Fibroblast of pulmonary artery (primary cell): ENCODE measurements around the gene UBE2J1.
"Not testable (repeated sequence)": the region's sequence is repeated elsewhere in the genome, so short reads cannot be mapped to it uniquely, and the experiment has no call there.

Source experiments
- DNase-seq: peaks from one replicate; pipeline ENCODE4 v3.0.0-alpha.2; 2010; ENCODE audit warnings: low read depth
- H3K4me3 ChIP-seq: replicated peaks from 2 replicates; pipeline ENCODE4 v1.5.1; 2011; ENCODE audit warnings: low read depth, mild to moderate bottlenecking, control low read depth, low read length, moderate library complexity
- TF ChIP-seq, protein P1 (sequence below): IDR thresholded peaks from 2 replicates; pipeline ENCODE4 v1.5.1; 2011; ENCODE audit warnings: mild to moderate bottlenecking, control low read depth, low read length, inconsistent platforms; ENCODE audit errors: missing control alignments

UBE2J1 gene

DNA sequence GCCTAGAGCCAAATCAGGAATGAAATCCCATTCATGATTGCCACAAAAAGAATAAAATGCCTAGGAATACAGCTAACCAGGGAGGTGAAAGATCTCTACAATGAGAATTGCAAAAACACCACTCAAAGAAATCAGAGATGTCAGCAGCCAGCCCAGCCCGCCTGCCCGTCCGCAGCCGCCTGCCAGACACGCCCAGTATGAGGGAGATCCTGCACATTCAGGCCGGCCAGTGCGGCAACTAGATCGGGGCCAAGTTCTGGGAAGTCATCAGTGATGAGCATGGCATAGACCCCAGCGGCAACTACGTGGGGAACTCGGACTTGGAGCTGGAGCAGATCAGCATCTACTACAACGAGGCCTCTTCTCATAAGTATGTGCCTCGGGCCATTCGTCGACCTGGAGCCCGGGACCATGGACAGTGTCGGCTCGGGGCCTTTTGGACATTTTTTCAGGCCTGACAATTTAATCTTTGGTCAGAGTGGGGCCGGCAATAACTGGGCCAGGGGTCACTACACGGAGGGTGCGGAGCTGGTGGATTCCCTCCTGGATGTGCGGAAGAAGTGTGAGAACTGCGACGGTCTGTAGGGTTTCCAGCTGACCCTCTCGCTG is 50.8 kb downstream of the UBE2J1 start:
- TF ChIP-seq, protein P1, sequence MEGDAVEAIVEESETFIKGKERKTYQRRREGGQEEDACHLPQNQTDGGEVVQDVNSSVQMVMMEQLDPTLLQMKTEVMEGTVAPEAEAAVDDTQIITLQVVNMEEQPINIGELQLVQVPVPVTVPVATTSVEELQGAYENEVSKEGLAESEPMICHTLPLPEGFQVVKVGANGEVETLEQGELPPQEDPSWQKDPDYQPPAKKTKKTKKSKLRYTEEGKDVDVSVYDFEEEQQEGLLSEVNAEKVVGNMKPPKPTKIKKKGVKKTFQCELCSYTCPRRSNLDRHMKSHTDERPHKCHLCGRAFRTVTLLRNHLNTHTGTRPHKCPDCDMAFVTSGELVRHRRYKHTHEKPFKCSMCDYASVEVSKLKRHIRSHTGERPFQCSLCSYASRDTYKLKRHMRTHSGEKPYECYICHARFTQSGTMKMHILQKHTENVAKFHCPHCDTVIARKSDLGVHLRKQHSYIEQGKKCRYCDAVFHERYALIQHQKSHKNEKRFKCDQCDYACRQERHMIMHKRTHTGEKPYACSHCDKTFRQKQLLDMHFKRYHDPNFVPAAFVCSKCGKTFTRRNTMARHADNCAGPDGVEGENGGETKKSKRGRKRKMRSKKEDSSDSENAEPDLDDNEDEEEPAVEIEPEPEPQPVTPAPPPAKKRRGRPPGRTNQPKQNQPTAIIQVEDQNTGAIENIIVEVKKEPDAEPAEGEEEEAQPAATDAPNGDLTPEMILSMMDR = no peak
- DNase-seq = no peak
- H3K4me3 ChIP-seq = no peak overlapping the region

DNA sequence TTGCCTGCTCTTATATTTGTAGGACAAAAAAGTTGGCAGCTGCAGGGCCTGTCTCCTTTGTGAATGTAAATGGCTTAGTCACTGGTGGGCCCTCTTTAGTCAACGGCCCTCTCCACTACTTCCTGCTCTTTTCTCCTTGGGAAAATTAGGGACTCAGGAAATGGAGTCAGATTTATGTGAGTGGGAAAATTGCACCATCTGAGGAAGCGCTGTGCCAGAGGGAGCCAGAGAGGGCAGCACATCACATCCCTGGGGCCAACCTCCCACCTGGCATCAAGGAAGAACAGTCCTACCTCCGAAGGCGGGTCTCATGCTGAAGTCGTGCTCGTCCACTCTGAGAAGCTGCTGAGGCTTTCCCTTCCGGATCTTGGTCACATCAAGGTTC is 53.1 kb downstream of the UBE2J1 start:
- TF ChIP-seq, protein P1 = peak; percentile 29
- peak; percentile 25 for DNase-seq
- no peak overlapping the region for H3K4me3 ChIP-seq

- no peak overlapping the region for H3K4me3 ChIP-seq
- peak; percentile 59 for DNase-seq
- TF ChIP-seq, protein P1 = no peak
Observed at GRCh38 chr6:89298680-89299465, 53.6 kb downstream of the UBE2J1 start.

DNA sequence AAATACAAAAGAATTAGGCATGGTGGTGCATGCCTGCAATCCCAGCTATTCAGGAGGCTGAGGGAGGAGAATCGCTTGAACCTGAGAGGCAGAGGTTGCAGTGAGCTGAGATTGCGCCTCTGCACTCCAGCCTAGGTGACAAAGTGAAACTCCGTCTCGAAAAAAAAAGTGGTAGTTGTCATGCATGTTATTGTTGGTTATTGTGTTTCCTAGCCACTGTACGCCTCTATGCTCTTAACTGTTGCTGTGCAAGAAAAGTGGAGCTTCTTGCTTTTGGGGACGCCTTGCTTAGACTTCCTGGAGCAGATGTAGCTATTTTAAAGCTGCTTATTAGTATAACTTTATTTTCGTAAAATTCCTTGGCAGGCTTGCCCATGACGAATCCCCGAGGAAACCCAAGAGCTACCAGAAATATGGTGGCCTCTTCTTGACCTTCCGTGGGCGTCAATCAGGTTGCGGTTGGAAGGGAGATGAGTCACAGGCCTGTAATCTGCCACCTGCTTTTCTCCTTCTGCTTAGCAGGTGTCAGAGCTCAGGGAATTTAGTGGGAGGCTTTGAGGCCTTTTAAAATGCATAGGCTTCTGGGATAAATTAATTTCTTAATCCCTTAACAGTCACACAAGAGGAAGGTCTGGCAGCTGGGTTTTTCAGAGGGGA is 54.7 kb downstream of the UBE2J1 start:
- H3K4me3 ChIP-seq = no peak overlapping the region
- peak; percentile 96 for DNase-seq
- TF ChIP-seq, protein P1 = no peak

GRCh38 chr6:89295981-89296380 is 56.5 kb downstream of the UBE2J1 start:
- DNase-seq = no peak
- TF ChIP-seq, protein P1 = no peak
- H3K4me3 ChIP-seq = no peak overlapping the region

DNA sequence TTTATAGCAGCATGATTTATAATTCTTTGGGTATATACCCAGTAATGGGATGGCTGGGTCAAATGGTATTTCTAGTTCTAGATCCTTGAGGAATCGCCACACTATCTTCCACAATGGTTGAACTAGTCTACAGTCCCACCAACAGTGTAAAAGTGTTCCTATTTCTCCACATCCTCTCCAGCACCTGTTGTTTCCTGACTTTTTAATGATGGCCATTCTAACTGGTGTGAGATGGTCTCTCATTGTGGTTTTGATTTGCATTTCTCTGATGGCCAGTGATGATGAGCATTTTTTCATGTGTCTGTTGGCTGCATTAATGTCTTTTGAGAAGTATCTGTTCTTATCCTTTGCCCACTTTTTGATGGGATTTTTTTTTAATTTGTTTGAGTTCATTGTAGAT is 57.4 kb downstream of the UBE2J1 start:
- H3K4me3 ChIP-seq, DNase-seq: not testable (repeated sequence)

DNA sequence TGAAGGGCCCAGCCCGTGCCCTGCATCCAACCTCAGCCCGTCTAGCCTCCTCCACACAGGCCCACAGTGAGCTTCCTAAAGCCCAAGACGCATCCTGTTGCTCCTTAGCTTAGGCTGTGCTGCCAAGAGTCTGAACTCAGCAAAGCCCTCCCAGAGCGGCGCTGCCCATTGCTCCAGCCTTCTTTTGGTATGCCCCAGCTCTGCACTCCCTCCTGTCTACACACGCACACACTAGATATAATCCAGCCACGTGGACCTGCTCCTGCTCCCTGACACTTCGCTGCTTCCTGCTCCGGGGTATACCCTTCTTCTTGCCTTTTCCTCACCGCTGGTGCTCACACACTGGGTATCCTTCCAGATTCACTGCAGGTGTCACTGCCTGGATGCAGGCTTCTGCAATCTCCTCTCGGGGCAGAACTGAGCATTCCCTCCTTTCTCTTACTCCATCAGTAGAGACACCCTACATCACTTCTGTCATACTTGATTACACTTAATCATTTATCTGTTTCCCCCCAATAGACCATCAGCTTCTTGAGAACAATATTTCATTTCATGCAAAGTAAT is 61.2 kb downstream of the UBE2J1 start:
- DNase-seq = no peak
- TF ChIP-seq, protein P1 = no peak
- H3K4me3 ChIP-seq = no peak overlapping the region
